NCI-H524 treated with DMSO at 0.1 percent for 48 hours (cell line): ENCODE measurements around the gene HECW1.

ENCODE experiments used
- DNase-seq: peaks from one replicate; lab custom pipeline; 2025; lab: John Stamatoyannopoulos, UW

The HECW1 gene

GRCh38 chr7:43612599-43613589, 500.4 kb downstream of the HECW1 start:
- DNase-seq, result no peak
